Astrocyte (in vitro differentiated cells and primary cell): ENCODE measurements around the gene GNG2. TPM values are rescaled to one million over a fixed set of nuclear protein-coding genes. Genes with fewer than 3 reads are reported as not detected.
A peak's percentile ranks its signal among the peaks of the same experiment; 100 is the strongest.

ENCODE experiments used
- DNase-seq: peaks from one replicate; pipeline ENCODE4 v3.0.0-alpha.2; 2010; ENCODE audit warnings: low read depth
- FAIRE-seq: peaks from 2 replicates; lab custom pipeline; 2011; peaks lifted over from hg19 to GRCh38; lab: Jason Lieb, UNC
- H2AFZ ChIP-seq: 2 replicates; pipeline ENCODE4 v1.6.0; 2012; ENCODE audit warnings: low read depth, low read length, inconsistent platforms
- H3K27ac ChIP-seq: 2 replicates; pipeline ENCODE4 v1.5.1; 2011; ENCODE audit warnings: low read depth, low read length, inconsistent platforms
- H3K27me3 ChIP-seq: 2 replicates; pipeline ENCODE4 v1.6.0; 2011; ENCODE audit warnings: low read length, inconsistent platforms; ENCODE audit not compliant: insufficient read depth
- H3K36me3 ChIP-seq: 2 replicates; pipeline ENCODE4 v1.5.1; 2011; ENCODE audit warnings: low read length, inconsistent platforms; ENCODE audit not compliant: insufficient read depth
- H3K4me1 ChIP-seq: 2 replicates; pipeline ENCODE4 v1.5.1; 2011; ENCODE audit warnings: low read length, inconsistent platforms; ENCODE audit not compliant: insufficient read depth
- H3K4me2 ChIP-seq: 2 replicates; pipeline ENCODE4 v1.6.0; 2012; ENCODE audit warnings: low read length, inconsistent platforms
- H3K4me3 ChIP-seq: 2 replicates; pipeline ENCODE4 v1.5.1; 2011; ENCODE audit warnings: low read depth, mild to moderate bottlenecking, low read length, inconsistent platforms; ENCODE audit not compliant: insufficient read depth
- H3K79me2 ChIP-seq: 2 replicates; pipeline ENCODE4 v1.6.0; 2012; ENCODE audit warnings: mild to moderate bottlenecking, low read length, inconsistent platforms; ENCODE audit not compliant: insufficient read depth
- H3K9ac ChIP-seq: 2 replicates; pipeline ENCODE4 v1.6.0; 2012; ENCODE audit warnings: mild to moderate bottlenecking, low read length, inconsistent platforms
- H3K9me3 ChIP-seq: 2 replicates; pipeline ENCODE4 v1.5.1; 2012; ENCODE audit warnings: low read depth, mild to moderate bottlenecking, low read length, inconsistent platforms; ENCODE audit not compliant: insufficient read depth
- H4K20me1 ChIP-seq: 2 replicates; pipeline ENCODE4 v1.6.0; 2012; ENCODE audit warnings: low read length, inconsistent platforms; ENCODE audit not compliant: insufficient read depth
- H3K27ac Mint-ChIP-seq: one replicate; pipeline ENCODE4 v1.8.0; 2021; ENCODE audit warnings: mild to moderate bottlenecking, mixed read lengths; ENCODE audit not compliant: unreplicated experiment
- H3K27me3 Mint-ChIP-seq: one replicate; pipeline ENCODE4 v1.8.0; 2021; ENCODE audit warnings: low read depth, mixed read lengths; ENCODE audit not compliant: unreplicated experiment
- H3K36me3 Mint-ChIP-seq: one replicate; pipeline ENCODE4 v1.8.0; 2021; ENCODE audit warnings: low read depth, mixed read lengths; ENCODE audit not compliant: unreplicated experiment
- H3K4me1 Mint-ChIP-seq: one replicate; pipeline ENCODE4 v1.8.0; 2021; ENCODE audit warnings: low read depth, mixed read lengths; ENCODE audit not compliant: unreplicated experiment
- H3K4me3 Mint-ChIP-seq: one replicate; pipeline ENCODE4 v1.8.0; 2021; ENCODE audit warnings: mild to moderate bottlenecking, moderate library complexity, mixed read lengths; ENCODE audit not compliant: unreplicated experiment
- H3K9me3 Mint-ChIP-seq: one replicate; pipeline ENCODE4 v1.8.0; 2021; ENCODE audit warnings: mild to moderate bottlenecking, mixed read lengths; ENCODE audit not compliant: unreplicated experiment
- EZH2 ChIP-seq: IDR thresholded peaks from 2 replicates; pipeline ENCODE4 v1.6.1; 2012; ENCODE audit warnings: mild to moderate bottlenecking, low read length, inconsistent platforms; ENCODE audit not compliant: insufficient read depth
- total RNA-seq: library from RNA; stranded (reverse); gene quantifications from 2 replicates; pipeline ENCODE4 v1.2.1, GENCODE V29; 2021
- TF ChIP-seq, protein P1 (sequence below): IDR thresholded peaks from 2 replicates; pipeline ENCODE4 v1.5.1; 2011; ENCODE audit warnings: low read depth, mild to moderate bottlenecking, inconsistent platforms, low read length, moderate library complexity; ENCODE audit not compliant: insufficient read depth

Gene GNG2
- total RNA-seq, 1 donor from 2014 or later, result 7.3 TPM

DNA sequence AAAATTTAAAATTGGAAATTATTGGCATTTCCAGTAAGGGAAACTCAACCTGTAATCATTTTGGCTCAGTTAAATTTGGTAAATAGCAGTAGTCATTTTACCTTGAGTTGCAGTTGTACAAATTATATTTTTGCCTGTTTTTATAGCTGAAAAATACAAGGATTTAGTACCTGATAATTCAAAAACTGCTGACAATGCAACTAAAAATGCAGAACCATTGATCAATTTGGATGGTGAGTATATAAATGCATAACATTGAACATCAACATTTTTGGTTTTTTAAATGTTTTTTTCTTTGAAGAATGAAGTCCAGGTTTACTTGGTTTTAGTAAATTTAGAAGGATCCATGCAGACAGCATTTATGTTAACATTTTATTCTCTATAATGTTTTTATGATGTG, 137.9 kb downstream of the GNG2 start:
- peaks cover 85% of the 10 kb centered on the region for H3K36me3 ChIP-seq
- FAIRE-seq, result no peak
- H3K9ac ChIP-seq, result no peak overlapping the region

DNA sequence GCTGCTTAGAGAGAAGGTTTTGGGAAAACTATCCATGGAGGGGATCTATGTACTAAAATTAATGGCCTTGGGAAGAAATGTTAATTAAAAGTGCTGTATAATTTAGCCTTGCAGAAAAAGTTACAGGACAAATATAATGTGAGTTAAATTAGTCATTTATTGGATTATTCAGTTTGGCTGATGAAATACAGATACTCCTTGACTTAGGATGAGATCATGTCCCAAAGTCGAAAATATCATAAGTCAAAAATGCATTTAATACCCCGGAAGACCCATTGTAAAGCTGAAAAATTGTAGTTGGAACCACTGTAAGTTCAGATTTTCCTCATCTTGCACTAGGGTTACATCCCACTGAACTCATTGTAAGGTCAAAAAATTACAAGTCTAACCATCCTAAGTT, 138.7 kb downstream of the GNG2 start:
- Mint-ChIP-seq H3K27ac (no peak overlapping the region), H3K4me3 (no peak overlapping the region), H3K27me3 (no peaks in the 10 kb centered on the region), H3K9me3 (no peaks in the 10 kb centered on the region), H3K4me1 (no peaks in the 10 kb centered on the region), H3K36me3 (peaks cover 11% of the 10 kb centered on the region)
- peaks cover 20% of the 10 kb centered on the region for H4K20me1 ChIP-seq
- no peaks in the 10 kb centered on the region for H3K4me1 ChIP-seq
- no peak overlapping the region for H3K4me3 ChIP-seq
- FAIRE-seq (peak; percentile 81), DNase-seq (no peak)
- H3K27me3 ChIP-seq, result no peaks in the 10 kb centered on the region
- H3K36me3 ChIP-seq, result peaks cover 84% of the 10 kb centered on the region
- H3K27ac ChIP-seq, result no peak overlapping the region
- H3K79me2 ChIP-seq, result peaks cover 41% of the 10 kb centered on the region
- TF ChIP-seq, protein P1, sequence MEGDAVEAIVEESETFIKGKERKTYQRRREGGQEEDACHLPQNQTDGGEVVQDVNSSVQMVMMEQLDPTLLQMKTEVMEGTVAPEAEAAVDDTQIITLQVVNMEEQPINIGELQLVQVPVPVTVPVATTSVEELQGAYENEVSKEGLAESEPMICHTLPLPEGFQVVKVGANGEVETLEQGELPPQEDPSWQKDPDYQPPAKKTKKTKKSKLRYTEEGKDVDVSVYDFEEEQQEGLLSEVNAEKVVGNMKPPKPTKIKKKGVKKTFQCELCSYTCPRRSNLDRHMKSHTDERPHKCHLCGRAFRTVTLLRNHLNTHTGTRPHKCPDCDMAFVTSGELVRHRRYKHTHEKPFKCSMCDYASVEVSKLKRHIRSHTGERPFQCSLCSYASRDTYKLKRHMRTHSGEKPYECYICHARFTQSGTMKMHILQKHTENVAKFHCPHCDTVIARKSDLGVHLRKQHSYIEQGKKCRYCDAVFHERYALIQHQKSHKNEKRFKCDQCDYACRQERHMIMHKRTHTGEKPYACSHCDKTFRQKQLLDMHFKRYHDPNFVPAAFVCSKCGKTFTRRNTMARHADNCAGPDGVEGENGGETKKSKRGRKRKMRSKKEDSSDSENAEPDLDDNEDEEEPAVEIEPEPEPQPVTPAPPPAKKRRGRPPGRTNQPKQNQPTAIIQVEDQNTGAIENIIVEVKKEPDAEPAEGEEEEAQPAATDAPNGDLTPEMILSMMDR, result no peak
- TF ChIP-seq EZH2, result no peak
- H3K9ac ChIP-seq, result no peak overlapping the region
- H3K4me2 ChIP-seq, result no peak overlapping the region
- H3K9me3 ChIP-seq, result no peaks in the 10 kb centered on the region
- H2AFZ ChIP-seq, result no peak overlapping the region

More for the DNA sequence above, 137.9 kb downstream of the GNG2 start:
- Mint-ChIP-seq H3K9me3 (no peaks in the 10 kb centered on the region), H3K27me3 (no peaks in the 10 kb centered on the region), H3K36me3 (peaks cover 11% of the 10 kb centered on the region), H3K4me3 (no peak overlapping the region), H3K4me1 (no peaks in the 10 kb centered on the region), H3K27ac (no peak overlapping the region)
- Histone ChIP-seq H3K4me1 (no peaks in the 10 kb centered on the region), H3K79me2 (peaks cover 48% of the 10 kb centered on the region), H3K27me3 (no peaks in the 10 kb centered on the region), H3K27ac (no peak overlapping the region), H3K9me3 (no peaks in the 10 kb centered on the region), H3K4me3 (no peak overlapping the region), H4K20me1 (peaks cover 27% of the 10 kb centered on the region), H2AFZ (no peak overlapping the region), H3K4me2 (no peak overlapping the region)
- DNase-seq, result no peak
- TF ChIP-seq, protein P1, result no peak
- TF ChIP-seq EZH2, result no peak

DNA sequence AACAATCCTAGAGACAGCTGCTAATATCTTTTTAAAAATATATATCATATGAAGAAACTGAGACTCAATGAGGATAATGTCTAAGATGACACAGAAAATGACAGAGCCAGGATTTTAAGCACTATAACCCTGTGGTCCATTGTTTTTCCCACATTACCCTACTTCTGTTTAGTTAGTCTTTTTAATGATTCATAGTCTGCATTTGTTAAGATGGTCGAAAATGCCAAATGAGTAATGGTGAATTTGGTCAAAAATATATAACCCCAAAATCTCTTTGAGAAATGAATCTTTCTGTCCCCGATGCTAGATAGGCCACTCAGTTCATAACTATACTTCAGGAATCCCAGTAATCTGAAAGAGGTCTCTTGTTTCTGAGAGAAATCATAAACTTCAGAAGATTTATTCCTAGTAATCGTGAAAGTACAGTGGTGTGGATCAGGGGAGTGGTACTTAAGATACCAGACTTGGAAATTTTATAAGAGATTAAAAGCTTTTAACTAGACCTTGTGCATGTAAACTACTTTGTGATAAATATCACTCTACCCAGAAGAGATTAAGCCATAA, 139.7 kb downstream of the GNG2 start:
- Histone ChIP-seq H3K4me2 (no peak overlapping the region), H3K36me3 (peaks cover 82% of the 10 kb centered on the region), H3K27ac (peak overlapping the region; percentile 13), H4K20me1 (peaks cover 12% of the 10 kb centered on the region), H3K9ac (peak overlapping the region; percentile 2), H2AFZ (no peak overlapping the region), H3K4me1 (no peaks in the 10 kb centered on the region), H3K79me2 (peaks cover 32% of the 10 kb centered on the region), H3K4me3 (no peak overlapping the region), H3K27me3 (no peaks in the 10 kb centered on the region), H3K9me3 (no peaks in the 10 kb centered on the region)
- Mint-ChIP-seq H3K27ac (no peak overlapping the region), H3K36me3 (peaks cover 11% of the 10 kb centered on the region), H3K9me3 (no peaks in the 10 kb centered on the region), H3K4me3 (no peak overlapping the region), H3K4me1 (no peaks in the 10 kb centered on the region), H3K27me3 (no peaks in the 10 kb centered on the region)
- TF ChIP-seq, protein P1, result no peak
- TF ChIP-seq EZH2, result no peak
- FAIRE-seq, result no peak
- no peak for DNase-seq
